IMR-90 (cell line): ENCODE data around the gene MAGI1. TPM values are rescaled to one million over a fixed set of nuclear protein-coding genes. Genes with fewer than 3 reads are reported as not detected.
"Not testable (repeated sequence)": the region's sequence is repeated elsewhere in the genome, so short reads cannot be mapped to it uniquely, and the experiment has no call there.

Experiments used
- ATAC-seq: fragments of 200-7000 bp; cut with Tn5 transposase; 2 replicates; pipeline ENCODE4 v1.9.1; 2020; ENCODE audit warnings: low read depth, mild to moderate bottlenecking, moderate library complexity
- BruUV-seq: library from RNA; stranded (reverse); fragments of 400-500 nt; replicated peaks from 2 replicates; lab custom pipeline; 2021; lab: Mats Ljungman, UMichigan
- CTCF ChIA-PET: fragments of 300-600 bp; formaldehyde crosslinking; extraction: SDS; loops from one replicate; lab custom pipeline; 2021; ENCODE audit warnings: antibody characterized with exemption; lab: Yijun Ruan, JAX
- POLR2A ChIA-PET: fragments of 300-600 bp; sonication (Branson Sonifier 250); formaldehyde crosslinking; loops from one replicate; lab custom pipeline; 2022; ENCODE audit warnings: antibody characterized with exemption; ENCODE audit not compliant: unreplicated experiment; lab: Charles Lee
- DNase-seq: peaks from one replicate; pipeline ENCODE4 v3.0.0; 2013
- H2AFZ ChIP-seq: replicated peaks from 2 replicates; pipeline ENCODE3; 2013; ENCODE audit warnings: low read length, mild to moderate bottlenecking; ENCODE audit not compliant: poor library complexity
- H2AK5ac ChIP-seq: 2 replicates; pipeline ENCODE4 v1.6.1; 2013; ENCODE audit warnings: low read depth, low read length, inconsistent platforms
- H2AK9ac ChIP-seq: replicated peaks from 2 replicates; pipeline ENCODE3; 2013; ENCODE audit warnings: mild to moderate bottlenecking, low read depth, low read length, moderate library complexity; ENCODE audit not compliant: poor library complexity
- H2BK120ac ChIP-seq: 2 replicates; pipeline ENCODE4 v1.6.1; 2013; ENCODE audit warnings: low read depth, low read length, inconsistent platforms
- H2BK15ac ChIP-seq: 3 replicates; pipeline ENCODE4 v1.6.1; 2013; ENCODE audit warnings: low read depth, low read length, inconsistent platforms
- H2BK20ac ChIP-seq: 2 replicates; pipeline ENCODE4 v1.6.1; 2013; ENCODE audit warnings: low read depth, mild to moderate bottlenecking, inconsistent platforms, low read length, moderate library complexity
- H2BK5ac ChIP-seq: 2 replicates; pipeline ENCODE4 v1.6.1; 2013; ENCODE audit warnings: mild to moderate bottlenecking, low read depth, low read length, inconsistent platforms; ENCODE audit not compliant: poor library complexity, severe bottlenecking
- H3K14ac ChIP-seq: replicated peaks from 2 replicates; pipeline ENCODE4 v1.6.1; 2013; ENCODE audit warnings: low read depth, low read length, inconsistent platforms
- H3K18ac ChIP-seq: 2 replicates; pipeline ENCODE4 v1.6.1; 2013; ENCODE audit warnings: low read depth, low read length, control low read depth
- H3K23ac ChIP-seq: 2 replicates; pipeline ENCODE4 v1.6.1; 2013; ENCODE audit warnings: low read depth, low read length, inconsistent platforms
- H3K27ac ChIP-seq: 2 replicates; pipeline ENCODE4 v1.5.1; 2013; ENCODE audit warnings: mild to moderate bottlenecking, control low read depth, low read length; ENCODE audit not compliant: insufficient read depth
- H3K27me3 ChIP-seq: 2 replicates; pipeline ENCODE4 v1.6.1; 2013; ENCODE audit warnings: low read length; ENCODE audit not compliant: control insufficient read depth, insufficient read depth
- H3K36me3 ChIP-seq: 2 replicates; pipeline ENCODE4 v1.6.1; 2013; ENCODE audit warnings: low read length, mixed read lengths; ENCODE audit not compliant: control insufficient read depth, insufficient read depth
- H3K4ac ChIP-seq: 2 replicates; pipeline ENCODE4 v1.6.1; 2013; ENCODE audit warnings: low read depth, low read length, inconsistent platforms
- H3K4me1 ChIP-seq: 2 replicates; pipeline ENCODE4 v1.6.1; 2013; ENCODE audit warnings: low read length, mixed read lengths; ENCODE audit not compliant: control insufficient read depth, insufficient read depth
- H3K4me2 ChIP-seq: 2 replicates; pipeline ENCODE4 v1.6.1; 2013; ENCODE audit warnings: low read depth, mild to moderate bottlenecking, control low read depth, low read length, moderate library complexity
- H3K4me3 ChIP-seq: 2 replicates; pipeline ENCODE4 v1.5.1; 2013; ENCODE audit warnings: low read depth, mild to moderate bottlenecking, control low read depth, low read length, moderate library complexity; ENCODE audit not compliant: insufficient read depth
- H3K56ac ChIP-seq: 2 replicates; pipeline ENCODE4 v1.6.1; 2013; ENCODE audit warnings: low read length, inconsistent platforms; ENCODE audit not compliant: insufficient read depth; ENCODE audit errors: extremely low read depth
- H3K79me1 ChIP-seq, 2 experiments: 2 replicates each; pipeline ENCODE4 v1.6.1; 2013; ENCODE audit warnings: low read length in 2 of 2, inconsistent platforms in 1 of 2, low read depth in 1 of 2
- H3K9ac ChIP-seq: 2 replicates; pipeline ENCODE4 v1.6.1; 2013; ENCODE audit warnings: low read depth, low read length, control low read depth
- H3K9me1 ChIP-seq: 2 replicates; pipeline ENCODE4 v1.6.1; 2013; ENCODE audit warnings: low read length, inconsistent platforms; ENCODE audit not compliant: insufficient read depth
- H3K9me3 ChIP-seq: 2 replicates; pipeline ENCODE4 v1.6.1; 2013; ENCODE audit warnings: low read length; ENCODE audit not compliant: control insufficient read depth, insufficient read depth
- H4K20me1 ChIP-seq: 2 replicates; pipeline ENCODE4 v1.6.1; 2013; ENCODE audit warnings: low read length, inconsistent platforms; ENCODE audit not compliant: insufficient read depth
- H4K5ac ChIP-seq: 2 replicates; pipeline ENCODE4 v1.6.1; 2013; ENCODE audit warnings: mild to moderate bottlenecking, low read depth, low read length, control low read depth
- H4K8ac ChIP-seq, 2 experiments: 2 replicates each; pipeline ENCODE4 v1.6.1; 2013; ENCODE audit warnings: low read depth in 2 of 2, low read length in 2 of 2, control low read depth in 1 of 2, inconsistent platforms in 1 of 2
- H4K91ac ChIP-seq: 2 replicates; pipeline ENCODE4 v1.6.1; 2013; ENCODE audit warnings: low read depth, low read length, inconsistent platforms; ENCODE audit not compliant: insufficient read depth
- MAFK ChIP-seq: IDR thresholded peaks from 2 replicates; pipeline ENCODE4 v1.6.1; 2012; ENCODE audit warnings: low read depth, low read length, improper control_type of control experiment
- WGBS, 2 experiments: methylation state at CpG; one replicate each; pipeline versions ENCODE4 v1.1.5 to v1.1.7; 2013; ENCODE audit warnings: missing lambda C conversion rate in 2 of 2; ENCODE audit not compliant: insufficient read length in 1 of 2; ENCODE audit errors: extremely low coverage in 2 of 2; 5-methylcytosine and 5-hydroxymethylcytosine counted together
- dilution Hi-C: fragments of 300-500 bp; cut with HindIII; formaldehyde crosslinking; loops from one replicate; pipeline ENCODE4 v1.14.3; 2018; ENCODE audit warnings: low sequenced_read_pairs; ENCODE audit not compliant: unreplicated experiment
- in situ Hi-C: fragments of 300-500 bp; cut with MboI; formaldehyde crosslinking; loops from 3 replicates; pipeline ENCODE4 v1.14.3; 2019; ENCODE audit warnings: low sequenced_read_pairs, inconsistent platforms, mixed read lengths
- intact Hi-C: fragments of 100-400 bp; cut with micrococcal nuclease; formaldehyde crosslinking; loops from 2 replicates; pipeline ENCODE4 v1.10.0; 2022
- polyA plus RNA-seq, 3 experiments: library from polyadenylated mRNA; depleted of rRNA; stranded (reverse); fragments of >200 nt; gene quantifications; 2 replicates each; pipeline ENCODE4 v1.2.3, GENCODE V29; 2012; ENCODE audit warnings: low replicate concordance in 1 of 3
- total RNA-seq: library from RNA; depleted of rRNA; stranded (reverse); fragments of >200 nt; gene quantifications from 2 replicates; pipeline ENCODE4 v1.2.3, GENCODE V29; 2012

The MAGI1 gene
- total and polyA plus RNA-seq, 2 of the 4 experiments (the other 2 are of a cell fraction), result 14.5 to 24.2 TPM

GRCh38 chr3:65859612-65860011 lies 179.1 kb downstream of the MAGI1 start:
- H3K36me3 ChIP-seq, DNase-seq, H3K23ac ChIP-seq, H4K8ac ChIP-seq, H2AFZ ChIP-seq, intact Hi-C loops, H3K4ac ChIP-seq, H2AK9ac ChIP-seq, H2BK15ac ChIP-seq, H4K5ac ChIP-seq, H3K27me3 ChIP-seq, H3K4me3 ChIP-seq, dilution Hi-C loops, H3K4me1 ChIP-seq, H3K9ac ChIP-seq, H3K9me1 ChIP-seq, H2BK120ac ChIP-seq, H3K56ac ChIP-seq, H2BK5ac ChIP-seq, H3K4me2 ChIP-seq, H4K91ac ChIP-seq, H3K18ac ChIP-seq, H3K9me3 ChIP-seq, H2AK5ac ChIP-seq, ATAC-seq, H3K14ac ChIP-seq, BruUV-seq, H3K27ac ChIP-seq, H2BK20ac ChIP-seq, POLR2A ChIA-PET, in situ Hi-C loops, CTCF ChIA-PET: not testable (repeated sequence)
- Histone ChIP-seq H3K79me1 (peaks cover 39 to 45% of the 10 kb centered on the region in 2 experiments), H4K20me1 (peaks cover 12% of the 10 kb centered on the region; the same call in 1 of the 2 replicates)
- TF ChIP-seq MAFK, result peak; percentile 90
- no CpG with 5 or more reads among the region's 7 CpGs for WGBS, 2 experiments
